HG02763 (cell line): ENCODE measurements around the gene GBF1.

ENCODE experiments used
- ATAC-seq: cut with Tn5 transposase; IDR thresholded peaks from one replicate; pipeline ENCODE4 v1.9.1; 2021; ENCODE audit warnings: mild to moderate bottlenecking, moderate library complexity; ENCODE audit not compliant: unreplicated experiment

Gene GBF1

GRCh38 chr10:102392306-102392705, 147.0 kb downstream of the GBF1 start:
- ATAC-seq, result no peak

GRCh38 chr10:102393411-102394078, 148.2 kb downstream of the GBF1 start:
- no peak for ATAC-seq

- peak; percentile 82 for ATAC-seq
These were observed 148.9 kb downstream of the GBF1 start for GRCh38 chr10:102394079-102394800.

GRCh38 chr10:102394801-102395399, 149.6 kb downstream of the GBF1 start:
- no peak for ATAC-seq

GRCh38 chr10:102395400-102396316, 150.3 kb downstream of the GBF1 start, which contains the start of gene NFKB2:
Gene NFKB2 (plus strand): TSS chr10:102395705. CDS start chr10:102395960, 255 bp downstream.
- ATAC-seq, result peak; percentile 25

GRCh38 chr10:102396317-102396650, 151.0 kb downstream of the GBF1 start:
- ATAC-seq, result no peak

GRCh38 chr10:102396730-102397151, 151.4 kb downstream of the GBF1 start:
- ATAC-seq, result no peak

DNA sequence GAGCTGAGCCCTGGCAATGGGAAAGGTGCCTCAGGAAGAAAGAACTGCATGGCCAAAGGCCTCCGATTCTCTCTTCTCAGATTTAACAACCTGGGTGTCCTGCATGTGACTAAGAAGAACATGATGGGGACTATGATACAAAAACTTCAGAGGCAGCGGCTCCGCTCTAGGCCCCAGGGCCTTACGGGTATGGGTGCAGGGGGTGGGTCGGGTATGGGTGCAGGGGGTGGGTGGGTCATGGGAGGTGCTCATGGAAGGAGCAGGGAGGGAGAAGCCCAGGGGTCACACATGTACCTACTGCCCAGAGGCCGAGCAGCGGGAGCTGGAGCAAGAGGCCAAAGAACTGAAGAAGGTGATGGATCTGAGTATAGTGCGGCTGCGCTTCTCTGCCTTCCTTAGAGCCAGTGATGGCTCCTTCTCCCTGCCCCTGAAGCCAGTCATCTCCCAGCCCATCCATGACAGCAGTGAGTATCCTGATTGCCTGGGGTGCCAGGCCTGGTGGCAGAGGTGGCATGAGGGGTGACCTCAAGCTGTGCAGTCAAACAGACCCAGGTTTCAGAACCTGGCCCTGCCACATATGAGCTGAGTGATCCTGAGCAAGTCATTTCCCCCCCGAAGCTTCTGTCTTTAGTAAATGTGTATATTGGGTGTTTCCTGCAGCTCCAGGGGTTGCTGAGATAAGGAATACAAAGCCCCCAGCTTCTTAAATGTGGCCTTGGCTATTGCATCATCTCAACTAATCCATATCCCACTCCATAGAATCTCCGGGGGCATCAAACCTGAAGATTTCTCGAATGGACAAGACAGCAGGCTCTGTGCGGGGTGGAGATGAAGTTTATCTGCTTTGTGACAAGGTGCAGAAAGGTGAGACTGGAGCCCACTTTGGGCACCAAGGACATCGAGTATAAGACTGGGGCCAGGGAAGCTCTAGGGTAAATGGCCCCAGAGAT, 152.2 kb downstream of the GBF1 start:
- no peak for ATAC-seq

DNA sequence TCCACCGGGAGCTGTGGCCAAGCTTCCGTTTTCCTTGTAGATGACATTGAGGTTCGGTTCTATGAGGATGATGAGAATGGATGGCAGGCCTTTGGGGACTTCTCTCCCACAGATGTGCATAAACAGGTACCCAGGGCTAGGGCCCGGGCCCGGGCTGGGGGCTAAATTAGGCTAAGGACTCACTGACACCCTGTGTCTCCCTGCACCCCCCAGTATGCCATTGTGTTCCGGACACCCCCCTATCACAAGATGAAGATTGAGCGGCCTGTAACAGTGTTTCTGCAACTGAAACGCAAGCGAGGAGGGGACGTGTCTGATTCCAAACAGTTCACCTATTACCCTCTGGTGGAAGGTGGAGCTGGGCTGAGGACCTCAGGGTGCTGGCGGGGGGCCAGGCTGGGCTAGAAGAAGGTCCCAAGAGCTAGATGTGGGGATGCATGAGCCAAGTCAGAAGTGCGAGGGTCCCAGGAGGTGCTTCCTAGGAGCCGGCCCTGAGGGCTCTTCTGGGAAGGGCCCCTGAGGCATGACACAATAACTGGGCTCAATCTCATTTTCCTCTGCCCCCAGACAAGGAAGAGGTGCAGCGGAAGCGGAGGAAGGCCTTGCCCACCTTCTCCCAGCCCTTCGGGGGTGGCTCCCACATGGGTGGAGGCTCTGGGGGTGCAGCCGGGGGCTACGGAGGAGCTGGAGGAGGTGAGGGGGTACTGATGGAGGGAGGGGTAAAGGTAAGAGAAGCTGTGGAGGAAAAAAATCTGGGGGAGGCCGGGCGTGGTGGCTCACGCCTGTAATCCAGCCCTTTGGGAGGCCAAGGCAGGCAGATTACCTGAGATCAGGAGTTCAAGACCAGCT, 153.1 kb downstream of the GBF1 start:
- ATAC-seq, result no peak

- ATAC-seq, result peak; percentile 42
These were observed 154.1 kb downstream of the GBF1 start for GRCh38 chr10:102399217-102400021.

DNA sequence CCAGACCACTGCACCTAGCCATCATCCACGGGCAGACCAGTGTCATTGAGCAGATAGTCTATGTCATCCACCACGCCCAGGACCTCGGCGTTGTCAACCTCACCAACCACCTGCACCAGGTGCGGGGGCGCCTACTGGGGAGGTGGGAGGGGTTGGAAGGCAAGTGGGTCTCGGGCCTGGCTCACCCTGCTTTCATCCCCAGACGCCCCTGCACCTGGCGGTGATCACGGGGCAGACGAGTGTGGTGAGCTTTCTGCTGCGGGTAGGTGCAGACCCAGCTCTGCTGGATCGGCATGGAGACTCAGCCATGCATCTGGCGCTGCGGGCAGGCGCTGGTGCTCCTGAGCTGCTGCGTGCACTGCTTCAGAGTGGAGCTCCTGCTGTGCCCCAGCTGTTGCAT, 154.7 kb downstream of the GBF1 start:
- no peak for ATAC-seq

DNA sequence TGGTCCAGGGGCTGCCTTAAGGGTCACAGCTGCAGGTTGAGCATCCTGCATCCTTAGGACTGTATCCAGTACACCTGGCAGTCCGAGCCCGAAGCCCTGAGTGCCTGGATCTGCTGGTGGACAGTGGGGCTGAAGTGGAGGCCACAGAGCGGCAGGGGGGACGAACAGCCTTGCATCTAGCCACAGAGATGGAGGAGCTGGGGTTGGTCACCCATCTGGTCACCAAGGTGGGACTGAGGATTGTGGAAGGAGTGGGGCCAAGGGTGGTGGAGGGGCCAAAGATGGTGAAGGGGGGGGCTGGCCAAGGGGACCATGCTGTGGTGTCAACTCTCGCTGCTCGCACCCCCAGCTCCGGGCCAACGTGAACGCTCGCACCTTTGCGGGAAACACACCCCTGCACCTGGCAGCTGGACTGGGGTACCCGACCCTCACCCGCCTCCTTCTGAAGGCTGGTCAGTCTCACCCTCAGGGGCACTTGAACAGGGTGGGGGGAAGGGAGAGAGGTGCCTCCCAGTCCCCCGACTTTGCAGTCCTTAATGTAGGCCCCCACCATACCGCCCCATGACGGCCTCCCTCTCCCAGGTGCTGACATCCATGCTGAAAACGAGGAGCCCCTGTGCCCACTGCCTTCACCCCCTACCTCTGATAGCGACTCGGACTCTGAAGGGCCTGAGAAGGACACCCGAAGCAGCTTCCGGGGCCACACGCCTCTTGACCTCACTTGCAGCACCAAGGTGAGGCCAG, 155.4 kb downstream of the GBF1 start:
- no peak for ATAC-seq

DNA sequence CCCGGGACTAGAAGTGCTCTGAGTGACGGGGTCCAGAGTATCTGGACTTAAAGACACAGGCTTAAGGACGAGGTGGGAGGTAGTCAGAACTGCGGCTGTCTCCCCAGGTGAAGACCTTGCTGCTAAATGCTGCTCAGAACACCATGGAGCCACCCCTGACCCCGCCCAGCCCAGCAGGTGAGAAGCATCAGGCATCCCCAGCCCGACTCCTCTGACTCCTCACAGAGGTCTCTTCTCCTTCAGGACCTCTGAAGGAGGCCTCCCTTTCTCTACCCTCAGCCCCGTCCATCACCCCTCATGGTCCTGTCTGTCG, 156.0 kb downstream of the GBF1 start:
- no peak for ATAC-seq

- ATAC-seq, result no peak
These were observed 156.6 kb downstream of the GBF1 start for GRCh38 chr10:102401735-102402511.

GRCh38 chr10:102402512-102402896, 157.2 kb downstream of the GBF1 start:
- ATAC-seq, result no peak

DNA sequence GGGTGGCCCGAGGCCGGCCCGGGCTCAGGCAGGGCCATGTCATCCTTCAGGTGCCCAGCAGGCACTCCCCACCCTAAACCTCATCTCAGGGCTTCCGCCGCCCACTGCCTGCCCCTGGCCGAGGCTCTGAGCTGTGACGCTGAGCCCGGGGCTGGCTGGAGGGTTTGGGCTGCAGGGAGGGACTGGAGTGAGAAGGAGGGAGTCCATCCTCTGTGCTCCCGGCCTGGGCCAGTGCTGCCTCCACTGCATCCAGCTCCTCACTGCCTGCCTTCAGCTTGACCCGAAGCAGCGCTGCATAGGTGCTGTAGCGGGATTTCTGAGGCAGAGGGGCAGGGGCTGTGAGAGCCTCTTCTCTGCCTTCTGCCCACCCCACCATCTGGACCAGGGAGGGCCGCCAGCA, 157.8 kb downstream of the GBF1 start:
- no peak for ATAC-seq
